ENCODE results near the gene CCDC181. TPM values are rescaled to one million over a fixed set of nuclear protein-coding genes. Genes with fewer than 3 reads are reported as not detected.
A peak's percentile ranks its signal among the peaks of the same experiment; 100 is the strongest.

CCDC181 gene
- total RNA-seq, 4 donors from 2014 or later: 0.80 to 1.2 TPM; not detected in 2

DNA sequence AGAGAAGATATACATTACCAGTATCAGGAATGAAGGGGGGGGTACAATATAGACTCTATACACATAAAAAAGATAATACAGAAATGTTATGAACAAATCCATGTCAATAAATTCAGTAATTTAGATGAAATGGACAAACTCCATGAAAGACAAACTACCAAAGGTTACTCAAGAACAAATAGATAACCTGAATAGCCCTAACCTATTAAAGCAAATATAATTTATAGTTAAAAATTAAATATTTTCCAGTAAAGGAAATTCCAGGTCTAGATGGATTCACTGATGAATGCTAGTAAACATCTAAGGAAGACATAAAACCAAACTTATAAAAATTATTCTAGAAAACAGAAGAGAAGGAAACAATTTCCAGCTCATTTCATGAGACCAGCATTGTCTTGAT is 46.1 kb downstream of the CCDC181 start:
- Histone ChIP-seq H3K27me3 (no peaks in the 10 kb centered on the region), H3K36me3 (peaks cover 0 to 54% of the 10 kb centered on the region in 2 donors)

DNA sequence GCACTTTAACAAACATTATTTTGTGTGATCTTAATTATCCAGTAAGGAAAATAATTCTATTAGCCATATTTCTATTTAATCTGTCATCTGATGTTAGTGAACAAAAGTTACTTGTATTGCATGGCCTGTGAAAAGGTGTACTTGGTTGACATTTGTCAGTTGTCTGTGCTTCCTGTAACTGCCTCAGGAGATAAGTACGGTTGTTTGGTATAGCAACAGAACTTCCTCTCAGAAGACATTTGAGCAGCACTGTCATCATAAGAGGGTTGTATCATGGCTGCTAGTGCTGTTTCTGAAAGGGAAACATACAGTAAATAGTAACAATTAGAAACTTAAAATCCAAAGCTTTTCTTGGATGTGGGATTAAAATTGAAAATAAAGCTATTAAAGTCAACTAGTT is 55.9 kb downstream of the CCDC181 start:
- H3K4me3 ChIP-seq: no peak overlapping the region
- in situ Hi-C loops (cut with MboI; ENCODE audit: low sequenced_read_pairs in 4 of 4): loop anchor here in 1 of 4 donors (10.0 kb wide), 1 partner anchor 173 kb away; no protein-coding TSS in a partner anchor
- intact Hi-C loops (cut with DNase I; ENCODE audit: low total_unique reads): no loop called here
- no peak for DNase-seq
- no peaks in the 10 kb centered on the region for H3K27me3 ChIP-seq
- H3K4me1 ChIP-seq: peaks cover 15 to 18% of the 10 kb centered on the region in 2 donors
- no peak for ATAC-seq
- TF ChIP-seq, protein P1, sequence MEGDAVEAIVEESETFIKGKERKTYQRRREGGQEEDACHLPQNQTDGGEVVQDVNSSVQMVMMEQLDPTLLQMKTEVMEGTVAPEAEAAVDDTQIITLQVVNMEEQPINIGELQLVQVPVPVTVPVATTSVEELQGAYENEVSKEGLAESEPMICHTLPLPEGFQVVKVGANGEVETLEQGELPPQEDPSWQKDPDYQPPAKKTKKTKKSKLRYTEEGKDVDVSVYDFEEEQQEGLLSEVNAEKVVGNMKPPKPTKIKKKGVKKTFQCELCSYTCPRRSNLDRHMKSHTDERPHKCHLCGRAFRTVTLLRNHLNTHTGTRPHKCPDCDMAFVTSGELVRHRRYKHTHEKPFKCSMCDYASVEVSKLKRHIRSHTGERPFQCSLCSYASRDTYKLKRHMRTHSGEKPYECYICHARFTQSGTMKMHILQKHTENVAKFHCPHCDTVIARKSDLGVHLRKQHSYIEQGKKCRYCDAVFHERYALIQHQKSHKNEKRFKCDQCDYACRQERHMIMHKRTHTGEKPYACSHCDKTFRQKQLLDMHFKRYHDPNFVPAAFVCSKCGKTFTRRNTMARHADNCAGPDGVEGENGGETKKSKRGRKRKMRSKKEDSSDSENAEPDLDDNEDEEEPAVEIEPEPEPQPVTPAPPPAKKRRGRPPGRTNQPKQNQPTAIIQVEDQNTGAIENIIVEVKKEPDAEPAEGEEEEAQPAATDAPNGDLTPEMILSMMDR (IDR thresholded peaks at IDR 0.05 in 4 of 5, conservative IDR thresholded peaks at IDR 0.05 in 1 of 5): no peak
- no peak for TF ChIP-seq POLR2A (IDR thresholded peaks at IDR 0.05)
- H3K9me3 ChIP-seq: no peaks in the 10 kb centered on the region
- peaks cover 0 to 38% of the 10 kb centered on the region in 2 donors for H3K36me3 ChIP-seq
- H3K27ac ChIP-seq: no peak overlapping the region

More for the DNA sequence above, 46.1 kb downstream of the CCDC181 start:
- Histone ChIP-seq H3K4me1 (no peaks in the 10 kb centered on the region), H3K4me3 (no peak overlapping the region), H3K9me3 (no peaks in the 10 kb centered on the region), H3K27ac (no peak overlapping the region)
- intact Hi-C loops (cut with DNase I; ENCODE audit: low total_unique reads): no loop called here
- DNase-seq: no peak
- ATAC-seq: no peak
- TF ChIP-seq POLR2A (IDR thresholded peaks at IDR 0.05): no peak
- TF ChIP-seq, protein P1 (IDR thresholded peaks at IDR 0.05 in 4 of 5, conservative IDR thresholded peaks at IDR 0.05 in 1 of 5): no peak
- in situ Hi-C loops (cut with MboI; ENCODE audit: low sequenced_read_pairs in 4 of 4): loop anchor here in 1 of 4 donors (25.0 kb wide), 1 partner anchor 156 kb away; no protein-coding TSS in a partner anchor

DNA sequence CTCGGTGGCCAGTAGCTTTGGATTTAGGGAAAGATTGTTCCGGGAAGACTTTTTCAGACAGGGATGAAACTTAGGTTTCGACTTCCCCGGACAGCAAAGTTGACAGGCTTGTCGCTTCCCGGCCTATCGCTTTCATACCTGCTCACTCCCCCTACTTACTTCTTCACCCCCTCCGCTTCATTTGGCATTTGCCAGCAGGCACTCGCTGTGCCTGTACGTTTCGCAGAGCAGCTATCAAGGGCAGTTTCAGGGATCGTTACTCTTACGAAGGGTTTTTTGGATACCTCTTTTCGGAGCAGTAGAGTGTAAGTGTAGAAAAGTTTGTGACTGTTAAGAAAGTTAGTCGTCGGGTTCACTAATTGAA is 58.9 kb downstream of the CCDC181 start:
- Histone ChIP-seq H3K9me3 (no peaks in the 10 kb centered on the region), H3K4me3 (peak overlapping the region; percentile 66 to 90 (median 74)), H3K36me3 (peaks cover 0 to 34% of the 10 kb centered on the region in 2 donors), H3K27me3 (no peaks in the 10 kb centered on the region), H3K4me1 (peaks cover 15 to 18% of the 10 kb centered on the region in 2 donors), H3K27ac (peak overlapping the region; percentile 80 to 89 (median 86))
- DNase-seq (no peak), ATAC-seq (peak; percentile 6 to 27)
- intact Hi-C loops (cut with DNase I; ENCODE audit: low total_unique reads): loop anchor here (2.0 to 5.0 kb wide), 2 partner anchors 262 to 761 kb away; partner anchors contain the start of gene ATP1B1
- TF ChIP-seq, protein P1 (IDR thresholded peaks at IDR 0.05 in 4 of 5, conservative IDR thresholded peaks at IDR 0.05 in 1 of 5): no peak
- no peak for TF ChIP-seq POLR2A (IDR thresholded peaks at IDR 0.05)
- in situ Hi-C loops (cut with MboI; ENCODE audit: low sequenced_read_pairs in 4 of 4): loop anchor here in 3 of 4 donors (5.0 to 10.0 kb wide), 3 partner anchors 116 to 176 kb away; partner anchors contain the start of gene SLC19A2 (in 1 of the 3)

DNA sequence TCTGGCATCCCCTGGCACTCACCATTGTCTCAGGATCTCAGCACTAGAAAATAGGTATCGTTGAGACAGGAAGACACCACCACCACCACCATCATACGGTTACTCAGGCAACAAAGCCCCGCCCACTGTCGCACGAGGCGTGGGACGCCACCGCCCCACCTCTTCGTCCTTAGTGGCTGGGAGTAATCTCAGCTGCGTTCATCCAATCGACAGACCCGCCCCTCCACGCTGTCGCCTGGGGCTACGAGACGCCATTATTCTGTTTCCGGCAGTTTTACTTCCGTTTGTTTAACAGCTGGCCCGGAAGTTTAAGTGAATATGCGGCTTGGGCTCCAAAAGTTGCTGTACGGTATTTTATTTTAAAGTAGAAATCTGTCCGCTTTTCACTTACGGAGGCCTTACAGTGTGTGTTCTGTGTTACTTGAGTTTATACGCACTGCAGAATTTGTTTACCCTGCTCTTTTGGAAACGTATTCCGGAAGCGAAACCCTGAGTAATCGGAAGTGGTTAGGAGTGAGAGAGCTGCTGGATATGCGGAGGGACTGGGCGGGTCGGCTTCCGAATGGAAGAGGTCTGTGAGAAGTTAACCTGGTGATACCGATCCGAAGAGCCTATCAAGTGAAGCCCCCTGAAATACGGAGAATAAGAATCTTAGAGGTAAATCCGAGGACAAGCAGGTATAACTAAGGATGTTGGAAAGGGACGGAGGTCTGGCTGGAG is 59.4 kb downstream of the CCDC181 start, which contains the start of the genes BLZF1 and NME7:
Gene BLZF1, plus strand, starts transcription at position 510 of the 720 bp plus-strand sequence. CDS start 1,328 bp downstream, outside the sequence.
Gene NME7, minus strand, starts transcription at position 112 of the 720 bp plus-strand sequence. Its CDS starts 87 bp downstream, at position 25.
- ATAC-seq: peak; percentile 99
- Histone ChIP-seq H3K9me3 (no peaks in the 10 kb centered on the region), H3K27me3 (no peaks in the 10 kb centered on the region)

More for the DNA sequence above, 59.4 kb downstream of the CCDC181 start, which contains the start of the genes BLZF1 and NME7:
- peaks cover 0 to 31% of the 10 kb centered on the region in 2 donors for H3K36me3 ChIP-seq
- H3K27ac ChIP-seq: peak within 1 kb of the TSS; percentile 80 to 89 (median 86)
- peaks cover 15 to 18% of the 10 kb centered on the region in 2 donors for H3K4me1 ChIP-seq
- DNase-seq: peak; percentile 93 to 94
- TF ChIP-seq, protein P1 (IDR thresholded peaks at IDR 0.05 in 4 of 5, conservative IDR thresholded peaks at IDR 0.05 in 1 of 5): no peak
- peak; percentile 43 for TF ChIP-seq POLR2A (IDR thresholded peaks at IDR 0.05)
- in situ Hi-C loops (cut with MboI; ENCODE audit: low sequenced_read_pairs in 4 of 4): loop anchor here in 3 of 4 donors (5.0 to 10.0 kb wide), 3 partner anchors 117 to 177 kb away; partner anchors contain the start of gene SLC19A2 (in 1 of the 3)
- intact Hi-C loops (cut with DNase I; ENCODE audit: low total_unique reads): loop anchor here (1.0 to 5.0 kb wide), 5 partner anchors 117 to 761 kb away; partner anchors contain the start of genes ATP1B1, METTL18 and SLC19A2
- peak within 1 kb of the TSS; percentile 66 to 90 (median 74) for H3K4me3 ChIP-seq

All from gastrocnemius medialis (tissue), 4 donors.